GM12891 (cell line): ENCODE measurements around the gene AHNAK2. TPM values are rescaled to one million over a fixed set of nuclear protein-coding genes. Genes with fewer than 3 reads are reported as not detected.
"Not testable (repeated sequence)": the region's sequence is repeated elsewhere in the genome, so short reads cannot be mapped to it uniquely, and the experiment has no call there.

Experiments used
- DNase-seq: peaks from one replicate; pipeline ENCODE4 v3.0.0; 2011; ENCODE audit warnings: low spot score; ENCODE audit not compliant: insufficient read length
- FAIRE-seq: peaks from 2 replicates; lab custom pipeline; 2011; peaks lifted over from hg19 to GRCh38; lab: Jason Lieb, UNC
- PAX5 ChIP-seq: IDR thresholded peaks from 2 replicates; pipeline ENCODE4 v1.6.1; 2011; ENCODE audit warnings: low read length, moderate library complexity, mild to moderate bottlenecking; ENCODE audit not compliant: insufficient read depth, severe bottlenecking
- POLR2A ChIP-seq: IDR thresholded peaks from 2 replicates; pipeline ENCODE4 v1.6.1; 2011; ENCODE audit warnings: low read depth, low read length, control low read depth
- POLR2AphosphoS5 ChIP-seq: IDR thresholded peaks from 2 replicates; pipeline ENCODE4 v1.6.1; 2011; ENCODE audit warnings: low read depth, low read length, control low read depth
- POU2F2 ChIP-seq: IDR thresholded peaks from 2 replicates; pipeline ENCODE4 v1.6.1; 2011; ENCODE audit warnings: low read depth, mild to moderate bottlenecking, control low read depth, low read length, moderate library complexity
- SPI1 ChIP-seq: IDR thresholded peaks from 2 replicates; pipeline ENCODE4 v1.6.1; 2011; ENCODE audit warnings: low read depth, low read length, control low read depth
- TAF1 ChIP-seq: IDR thresholded peaks from 2 replicates; pipeline ENCODE4 v1.6.1; 2011; ENCODE audit warnings: low read depth, low read length, control low read depth
- polyA plus RNA-seq: library from polyadenylated mRNA; unstranded; fragments of >200 nt; gene quantifications from one replicate; pipeline ENCODE4 v1.2.1, GENCODE V29; 2012; ENCODE audit warnings: low read depth, missing spikeins, inconsistent platforms; ENCODE audit not compliant: missing spikeins

Gene AHNAK2
- polyA plus RNA-seq: 0.09 TPM

- TF ChIP-seq PAX5 (no peak), TAF1 (no peak), POLR2A (no peak), POLR2AphosphoS5 (no peak), SPI1 (no peak), POU2F2 (no peak)
- FAIRE-seq: peak; percentile 31
- DNase-seq: peak; percentile 60
Observed at GRCh38 chr14:104977681-104978653, at the start of gene AHNAK2. Gene AHNAK2, minus strand, starts transcription at chr14:104978374. Its CDS starts 137 bp downstream, at chr14:104978237.

GRCh38 chr14:105027718-105028117, 49.5 kb upstream of the AHNAK2 start:
- not testable (repeated sequence) for DNase-seq, FAIRE-seq

DNA sequence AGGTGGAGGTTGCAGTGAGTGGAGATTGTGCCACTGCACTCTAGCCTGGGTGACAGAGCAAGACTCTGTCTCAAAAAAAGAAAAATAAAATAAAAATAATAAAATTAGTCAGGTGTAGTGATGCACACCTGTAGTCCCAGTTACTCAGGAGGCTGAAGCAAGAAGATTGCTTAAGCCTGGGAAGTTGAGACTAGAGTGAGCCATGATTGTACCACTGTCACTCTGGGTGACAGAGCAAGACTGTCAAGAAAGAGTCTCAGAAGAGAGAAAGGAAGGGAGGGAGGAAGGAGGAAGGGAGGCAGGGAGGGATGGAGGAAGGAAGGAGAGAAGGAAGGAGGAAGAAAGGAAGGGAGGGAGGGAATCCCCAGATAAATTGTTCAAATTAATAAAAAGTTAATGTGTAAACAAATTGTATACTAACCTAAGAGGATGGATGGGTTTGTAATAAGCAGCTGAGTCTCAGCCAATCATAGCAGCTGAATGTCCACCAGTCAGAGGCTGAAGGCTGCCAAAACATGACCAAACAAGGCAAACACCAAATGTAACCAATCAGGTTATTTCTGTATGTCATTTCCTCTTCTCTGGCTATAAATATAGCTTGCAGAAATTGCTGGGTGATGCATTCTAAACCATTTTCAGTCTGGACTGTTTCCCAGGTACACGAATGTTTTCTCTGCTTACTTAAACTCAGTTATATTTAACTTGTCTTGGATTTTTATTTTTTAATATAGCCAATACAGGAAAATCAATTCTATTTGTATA, 48.8 kb upstream of the AHNAK2 start:
- peak; percentile 58; the same call in 1 of the 2 replicates for TF ChIP-seq POLR2AphosphoS5
- no peak for TF ChIP-seq TAF1
- peak; percentile 66; the same call in 1 of the 2 replicates for TF ChIP-seq POLR2A
- FAIRE-seq (peak; percentile 84), DNase-seq (no peak)

- DNase-seq: no peak
- TF ChIP-seq PAX5 (no peak), TAF1 (no peak), POLR2AphosphoS5 (no peak), POU2F2 (no peak), POLR2A (no peak), SPI1 (no peak)
- FAIRE-seq: peak; percentile 41
Observed at GRCh38 chr14:105026033-105026785, 48.0 kb upstream of the AHNAK2 start.

- FAIRE-seq: no peak
- no peak for DNase-seq
Observed at GRCh38 chr14:105025429-105025828, 47.3 kb upstream of the AHNAK2 start.

GRCh38 chr14:105023791-105024480, 45.8 kb upstream of the AHNAK2 start:
- DNase-seq (no peak), FAIRE-seq (no peak)
- TF ChIP-seq POLR2AphosphoS5 (no peak), PAX5 (no peak), SPI1 (no peak), POU2F2 (no peak), POLR2A (no peak), TAF1 (no peak)

More at GRCh38 chr14:105025429-105025828, 47.3 kb upstream of the AHNAK2 start:
- no peak for TF ChIP-seq PAX5
- TF ChIP-seq POLR2A: no peak

DNA sequence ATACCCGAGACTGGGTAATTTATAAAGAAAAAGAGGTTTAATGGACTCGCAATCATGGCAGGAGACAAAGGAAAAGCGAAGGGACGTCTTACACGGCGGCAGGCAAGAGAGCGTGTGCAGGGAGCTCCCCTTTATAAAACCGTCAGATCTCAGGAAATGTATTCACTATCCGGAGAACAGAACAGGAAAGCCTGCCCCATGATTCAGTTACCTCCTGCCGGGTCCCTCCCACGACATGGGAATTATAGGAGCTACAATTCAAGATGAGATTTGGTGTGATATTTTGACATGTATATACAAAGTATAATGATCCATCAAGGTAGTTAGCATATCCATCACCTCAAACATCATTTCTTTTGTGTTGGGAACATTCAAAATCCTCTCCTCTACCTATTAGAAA, 45.0 kb upstream of the AHNAK2 start:
- TF ChIP-seq POLR2A: no peak
- DNase-seq (no peak), FAIRE-seq (no peak)

GRCh38 chr14:105022276-105022670, 44.1 kb upstream of the AHNAK2 start:
- no peak for DNase-seq
- TF ChIP-seq POLR2AphosphoS5 (no peak), SPI1 (no peak), PAX5 (no peak), POLR2A (no peak), TAF1 (no peak), POU2F2 (no peak)
- FAIRE-seq: no peak
